Endodermal cell (in vitro differentiated cells): ENCODE results near the gene SLC35E2B. TPM values are rescaled to one million over a fixed set of nuclear protein-coding genes. Genes with fewer than 3 reads are reported as not detected.
"Not testable (repeated sequence)": the region's sequence is repeated elsewhere in the genome, so short reads cannot be mapped to it uniquely, and the experiment has no call there.

Experiments used
- DNase-seq: peaks from one replicate; pipeline ENCODE4 v3.0.0-alpha.2; 2017
- H3K27ac ChIP-seq: 2 replicates; pipeline ENCODE4 v1.5.1; 2013; ENCODE audit warnings: mild to moderate bottlenecking, low read depth, low read length, moderate library complexity
- H3K27me3 ChIP-seq: 2 replicates; pipeline ENCODE4 v1.6.1; 2013; ENCODE audit warnings: mild to moderate bottlenecking, low read length, moderate library complexity; ENCODE audit not compliant: insufficient read depth, control insufficient read depth, poor library complexity, severe bottlenecking
- H3K36me3 ChIP-seq: 2 replicates; pipeline ENCODE4 v1.7.0; 2013; ENCODE audit warnings: mild to moderate bottlenecking, low read length, moderate library complexity; ENCODE audit not compliant: control insufficient read depth, insufficient read depth
- H3K4me1 ChIP-seq: one replicate; pipeline ENCODE4 v1.7.0; 2013; ENCODE audit warnings: low read length; ENCODE audit not compliant: control insufficient read depth, insufficient read depth
- H3K4me3 ChIP-seq: 2 replicates; pipeline ENCODE4 v1.5.1; 2013; ENCODE audit warnings: mild to moderate bottlenecking, low read length, moderate library complexity
- H3K9ac ChIP-seq: 2 replicates; pipeline ENCODE4 v1.6.1; 2013; ENCODE audit warnings: mild to moderate bottlenecking, low read length, moderate library complexity; ENCODE audit not compliant: poor library complexity, severe bottlenecking; ENCODE audit errors: extremely low read depth
- H3K9me3 ChIP-seq: 2 replicates; pipeline ENCODE4 v1.6.1; 2013; ENCODE audit warnings: mild to moderate bottlenecking, low read length, moderate library complexity; ENCODE audit not compliant: control insufficient read depth
- H3K27ac Mint-ChIP-seq: 2 replicates; pipeline ENCODE4 v1.8.0; 2020; ENCODE audit warnings: mixed read lengths
- H3K27me3 Mint-ChIP-seq: 2 replicates; pipeline ENCODE4 v1.8.0; 2021; ENCODE audit warnings: mild to moderate bottlenecking, mixed read lengths; ENCODE audit not compliant: insufficient read depth
- H3K36me3 Mint-ChIP-seq: 2 replicates; pipeline ENCODE4 v1.8.0; 2020; ENCODE audit warnings: low read depth, mixed read lengths
- H3K4me1 Mint-ChIP-seq: 2 replicates; pipeline ENCODE4 v1.8.0; 2020; ENCODE audit warnings: mixed read lengths
- H3K4me3 Mint-ChIP-seq: 2 replicates; pipeline ENCODE4 v1.8.0; 2020; ENCODE audit warnings: mild to moderate bottlenecking, moderate library complexity, mixed read lengths
- H3K9me3 Mint-ChIP-seq: 2 replicates; pipeline ENCODE4 v1.8.0; 2020; ENCODE audit warnings: mild to moderate bottlenecking, mixed read lengths
- CTCF ChIP-seq: fragments of 200-600 bp; sonication (generic); conservative IDR thresholded peaks from 2 replicates; pipeline ENCODE4 v1.5.0; 2021; ENCODE audit warnings: antibody characterized with exemption, mild to moderate bottlenecking
- WGBS, 2 experiments: methylation state at CpG; one replicate each; pipeline versions ENCODE4 v1.1.5 to v1.1.7; 2013; ENCODE audit warnings: missing lambda C conversion rate in 2 of 2, mixed read lengths in 1 of 2; ENCODE audit not compliant: insufficient coverage in 1 of 2, insufficient read length in 1 of 2; 5-methylcytosine and 5-hydroxymethylcytosine counted together
- total RNA-seq, 2 donors: library from RNA; stranded (reverse); fragmentation: NEBNext Ultra II Directional in 1 of 2; extraction: Animal tissue kit (Norgen Biotek cat#: 25700) in 1 of 2; gene quantifications; 2 replicates in 1 of 2; 3 replicates in 1 of 2; pipeline ENCODE4 v1.2.1, GENCODE V29; 2021

Gene SLC35E2B
- total RNA-seq, 2 donors from 2014 or later = 51.2 to 56.9 TPM

GRCh38 chr1:1664941-1665814 is 27.4 kb downstream of the SLC35E2B start:
- H3K27ac ChIP-seq = no peak overlapping the region
- no peak overlapping the region for H3K4me3 ChIP-seq
- Mint-ChIP-seq H3K9me3 (no peaks in the 10 kb centered on the region), H3K4me1 (no peaks in the 10 kb centered on the region), H3K36me3 (peaks cover 32% of the 10 kb centered on the region), H3K4me3 (no peak overlapping the region), H3K27me3 (no peaks in the 10 kb centered on the region), H3K27ac (no peak overlapping the region)
- H3K9me3 ChIP-seq = no peaks in the 10 kb centered on the region
- 92 to 93% methylated on average over 16 to 27 of the region's 27 CpGs for WGBS, 2 experiments
- no peak overlapping the region for H3K9ac ChIP-seq
- no peak for DNase-seq
- no peaks in the 10 kb centered on the region for H3K27me3 ChIP-seq
- TF ChIP-seq CTCF = no peak
- H3K4me1 ChIP-seq = no peaks in the 10 kb centered on the region
- peaks cover 30% of the 10 kb centered on the region for H3K36me3 ChIP-seq

DNA sequence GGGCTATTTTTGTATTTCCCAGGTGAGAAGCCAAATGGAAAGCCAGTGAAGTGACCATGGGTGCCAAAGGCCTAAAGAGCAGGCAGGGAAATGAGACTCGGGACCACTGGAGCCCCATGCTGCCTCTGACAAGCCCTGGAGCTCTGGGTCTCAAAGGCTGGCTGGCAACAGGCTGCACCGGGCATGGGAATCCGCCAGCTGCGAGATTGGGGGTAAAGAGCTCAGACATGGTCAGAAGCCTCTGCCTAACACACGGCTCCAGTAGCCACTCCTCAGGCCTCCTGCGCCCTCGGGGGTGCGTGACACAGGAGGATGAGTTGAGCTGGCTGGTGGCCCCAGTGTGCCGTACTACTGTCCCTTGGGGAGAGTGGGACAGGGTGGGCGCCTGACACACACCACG is 28.3 kb downstream of the SLC35E2B start:
- H3K36me3 ChIP-seq = peaks cover 23% of the 10 kb centered on the region
- not testable (repeated sequence) for H3K9me3 Mint-ChIP-seq, DNase-seq, H3K27ac ChIP-seq, H3K27ac Mint-ChIP-seq, H3K4me1 Mint-ChIP-seq, H3K4me3 Mint-ChIP-seq, H3K4me3 ChIP-seq, H3K27me3 ChIP-seq, H3K9me3 ChIP-seq, H3K4me1 ChIP-seq, H3K9ac ChIP-seq, H3K27me3 Mint-ChIP-seq
- WGBS, 2 experiments = no CpG with 5 or more reads among the region's 11 CpGs
- peaks cover 24% of the 10 kb centered on the region for H3K36me3 Mint-ChIP-seq

GRCh38 chr1:1662830-1663560 is 29.6 kb downstream of the SLC35E2B start:
- not testable (repeated sequence) for H3K27ac Mint-ChIP-seq, H3K9me3 Mint-ChIP-seq, H3K4me1 ChIP-seq, H3K27ac ChIP-seq, H3K4me1 Mint-ChIP-seq, H3K9ac ChIP-seq, H3K4me3 Mint-ChIP-seq, H3K27me3 ChIP-seq, H3K4me3 ChIP-seq, H3K27me3 Mint-ChIP-seq, DNase-seq, H3K9me3 ChIP-seq
- H3K36me3 Mint-ChIP-seq = peaks cover 17% of the 10 kb centered on the region
- WGBS, 2 experiments = 95 to 96% methylated on average over 3 to 13 of the region's 15 CpGs
- H3K36me3 ChIP-seq = peaks cover 17% of the 10 kb centered on the region

GRCh38 chr1:1662392-1662791 is 30.2 kb downstream of the SLC35E2B start:
- WGBS, 2 experiments = 99 to 100% methylated on average over 2 to 3 of the region's 9 CpGs
- H3K27ac Mint-ChIP-seq, H3K27me3 Mint-ChIP-seq, DNase-seq, H3K4me1 ChIP-seq, H3K27ac ChIP-seq, H3K4me1 Mint-ChIP-seq, H3K9ac ChIP-seq, H3K9me3 ChIP-seq, H3K27me3 ChIP-seq, H3K9me3 Mint-ChIP-seq, H3K4me3 Mint-ChIP-seq, H3K4me3 ChIP-seq: not testable (repeated sequence)
- H3K36me3 Mint-ChIP-seq = peaks cover 14% of the 10 kb centered on the region
- H3K36me3 ChIP-seq = peaks cover 17% of the 10 kb centered on the region
